HCT116 (cell line): ENCODE data around the gene TOPBP1. TPM values are rescaled to one million over a fixed set of nuclear protein-coding genes. Genes with fewer than 3 reads are reported as not detected.

Source experiments
- ATAC-seq: fragments of 200-7000 bp; cut with Tn5 transposase; 2 replicates; pipeline ENCODE4 v1.9.1; 2020; ENCODE audit warnings: mild to moderate bottlenecking, moderate library complexity
- BruUV-seq: library from RNA; stranded (reverse); fragments of 400-500 nt; replicated peaks from 2 replicates; lab custom pipeline; 2021; lab: Mats Ljungman, UMichigan
- CTCF ChIA-PET: fragments of 300-600 bp; sonication (Branson Sonifier 250); formaldehyde crosslinking; loops from one replicate; lab custom pipeline; 2021; ENCODE audit warnings: antibody characterized with exemption; lab: Charles Lee
- POLR2A ChIA-PET: fragments of 300-600, 350-600 bp; sonication (Branson Sonifier 250); formaldehyde crosslinking; loops from one replicate; lab custom pipeline; 2021; ENCODE audit warnings: antibody characterized with exemption; lab: Charles Lee
- RAD21 ChIA-PET, 2 experiments: fragments of 300-600 bp; sonication (Branson Sonifier 250); formaldehyde crosslinking; loops; one replicate each; lab custom pipeline; 2023; ENCODE audit warnings: low total read pairs in 2 of 2; ENCODE audit not compliant: uncharacterized antibody in 2 of 2, unreplicated experiment in 2 of 2, low non-redundant PET in 1 of 2; lab: Charles Lee
- DNase-seq: peaks from one replicate; pipeline ENCODE4 v3.0.0-alpha.2; 2010; ENCODE audit warnings: low read depth, low spot score
- H2AFZ ChIP-seq: fragments of 200-600 bp; shearing (Covaris generic), sonication (generic); 2 replicates; pipeline ENCODE4 v1.6.1; 2017; ENCODE audit warnings: low read depth, mixed run types, mixed read lengths, antibody characterized with exemption, low read length; ENCODE audit not compliant: poor library complexity, severe bottlenecking
- H3K27ac ChIP-seq: 2 replicates; pipeline ENCODE4 v1.5.1; 2012; ENCODE audit warnings: low read depth, low read length
- H3K27me3 ChIP-seq: fragments of 200-600 bp; sonication (generic); 2 replicates; pipeline ENCODE4 v1.6.1; 2016; ENCODE audit warnings: mixed run types, low read length, mixed read lengths; ENCODE audit not compliant: insufficient read depth
- H3K36me3 ChIP-seq, 2 experiments: fragments of 200-500 bp in 1 of 2; fragments of 200-600 bp in 1 of 2; sonication (Bioruptor generic) in 1 of 2; sonication (generic) in 1 of 2; 2 replicates each; pipeline versions ENCODE4 v1.5.1 to v1.6.1; 2014 to 2016; ENCODE audit warnings: low read length in 2 of 2, inconsistent platforms in 1 of 2, mixed read lengths in 1 of 2, mixed run types in 1 of 2; ENCODE audit not compliant: insufficient read depth in 2 of 2, control insufficient read depth in 1 of 2
- H3K4me1 ChIP-seq, 2 experiments: fragments of 200-600 bp in 1 of 2; sonication (generic) in 1 of 2; 2 replicates each; pipeline versions ENCODE4 v1.5.1 to v1.6.1; 2012 to 2017; ENCODE audit warnings: low read length in 2 of 2, inconsistent platforms in 1 of 2, mild to moderate bottlenecking in 1 of 2, mixed read lengths in 1 of 2, mixed run types in 1 of 2, moderate library complexity in 1 of 2; ENCODE audit not compliant: insufficient read depth in 2 of 2, control insufficient read depth in 1 of 2
- H3K4me2 ChIP-seq: fragments of 200-600 bp; sonication (generic); 2 replicates; pipeline ENCODE4 v1.6.1; 2017; ENCODE audit warnings: mixed run types, low read length, mixed read lengths
- H3K4me3 ChIP-seq, 2 experiments: fragments of 200-600 bp in 1 of 2; sonication (generic) in 1 of 2; replicated peaks in 1 of 2; 2 replicates each; pipeline ENCODE4 v1.5.1; 2011 to 2016; ENCODE audit warnings: low read length in 2 of 2, control low read depth in 1 of 2, low read depth in 1 of 2, mild to moderate bottlenecking in 1 of 2, mixed read lengths in 1 of 2, mixed run types in 1 of 2
- H3K79me2 ChIP-seq: fragments of 200-600 bp; sonication (generic); 2 replicates; pipeline ENCODE4 v1.6.1; 2017; ENCODE audit warnings: mild to moderate bottlenecking, mixed run types, low read length, moderate library complexity, mixed read lengths; ENCODE audit not compliant: insufficient read depth
- H3K9ac ChIP-seq: fragments of 200-600 bp; sonication (generic); 2 replicates; pipeline ENCODE4 v1.6.1; 2016; ENCODE audit warnings: low read length, mixed read lengths
- H3K9me2 ChIP-seq: fragments of 200-600 bp; sonication (generic), shearing (Covaris generic); 2 replicates; pipeline ENCODE4 v1.6.1; 2017; ENCODE audit warnings: mixed run types, mild to moderate bottlenecking, moderate library complexity; ENCODE audit not compliant: insufficient read depth
- H3K9me3 ChIP-seq, 2 experiments: fragments of 200-500 bp in 1 of 2; fragments of 200-600 bp in 1 of 2; sonication (Bioruptor generic) in 1 of 2; sonication (generic) in 1 of 2; 2 replicates each; pipeline ENCODE4 v1.6.1; 2014 to 2017; ENCODE audit warnings: low read length in 2 of 2, mixed read lengths in 2 of 2, inconsistent platforms in 1 of 2, low read depth in 1 of 2, mild to moderate bottlenecking in 1 of 2, mixed run types in 1 of 2, moderate library complexity in 1 of 2; ENCODE audit not compliant: control insufficient read depth in 1 of 2, insufficient read depth in 1 of 2
- H4K20me1 ChIP-seq: fragments of 200-600 bp; sonication (generic), shearing (Covaris generic); 2 replicates; pipeline ENCODE4 v1.6.1; 2017; ENCODE audit warnings: mixed run types, mild to moderate bottlenecking, moderate library complexity; ENCODE audit not compliant: insufficient read depth
- CEBPB ChIP-seq: IDR thresholded peaks from 2 replicates; pipeline ENCODE4 v1.6.1; 2012; ENCODE audit warnings: low read depth
- EGR1 ChIP-seq: IDR thresholded peaks from 2 replicates; pipeline ENCODE4 v1.6.1; 2012; ENCODE audit warnings: low read depth
- FOSL1 ChIP-seq: IDR thresholded peaks from 2 replicates; pipeline ENCODE4 v1.6.1; 2012; ENCODE audit warnings: low read depth
- POLR2A ChIP-seq: IDR thresholded peaks from 2 replicates; pipeline ENCODE4 v1.7.0; 2011; ENCODE audit warnings: borderline replicate concordance; ENCODE audit not compliant: insufficient read depth, insufficient read length; ENCODE audit errors: extremely low read depth
- RAD21 ChIP-seq: IDR thresholded peaks from 2 replicates; pipeline ENCODE4 v1.6.1; 2012; ENCODE audit warnings: low read depth, mild to moderate bottlenecking
- ZBTB33 ChIP-seq: IDR thresholded peaks from 2 replicates; pipeline ENCODE4 v1.6.1; 2011; ENCODE audit warnings: mild to moderate bottlenecking, low read length, moderate library complexity; ENCODE audit not compliant: insufficient replicate concordance; ENCODE audit errors: extremely low read depth
- intact Hi-C: fragments of 100-400 bp; cut with micrococcal nuclease; formaldehyde crosslinking; loops from 2 replicates; pipeline ENCODE4 v1.10.0; 2022
- total RNA-seq: library from RNA; stranded (reverse); gene quantifications from one replicate; pipeline ENCODE4 v1.2.1, GENCODE V29; 2021; ENCODE audit not compliant: unreplicated experiment

Gene TOPBP1
- total RNA-seq, 1 experiment from 2014 or later = 42.2 TPM

- POLR2A ChIA-PET = no interaction called here
- no peak for ATAC-seq
Observed at GRCh38 chr3:133711013-133711412, 49.3 kb upstream of the TOPBP1 start.

GRCh38 chr3:133709139-133709750 lies 47.5 kb upstream of the TOPBP1 start:
- Histone ChIP-seq H2AFZ (no peak overlapping the region), H3K4me3 (no peak overlapping the region), H3K27ac (no peak overlapping the region), H3K4me2 (no peak overlapping the region), H3K4me1 (no peaks in the 10 kb centered on the region), H3K27me3 (peaks cover 55% of the 10 kb centered on the region), H3K9me2 (no peaks in the 10 kb centered on the region), H3K79me2 (no peaks in the 10 kb centered on the region), H3K36me3 (no peaks in the 10 kb centered on the region), H3K9me3 (no peaks in the 10 kb centered on the region), H4K20me1 (no peaks in the 10 kb centered on the region), H3K9ac (no peak overlapping the region)
- ChIA-PET CTCF (no interaction called here), RAD21 (no interaction called here), POLR2A (no interaction called here)
- no peak for DNase-seq
- no TSS peak for BruUV-seq
- TF ChIP-seq CEBPB = no peak
- no peak for TF ChIP-seq EGR1
- no peak for TF ChIP-seq FOSL1
- TF ChIP-seq RAD21 = no peak
- intact Hi-C loops = no loop called here
- no peak for ATAC-seq

More at GRCh38 chr3:133711013-133711412, 49.3 kb upstream of the TOPBP1 start:
- no peak for DNase-seq
- H2AFZ ChIP-seq = no peak overlapping the region
- no peak overlapping the region for H3K9ac ChIP-seq
- BruUV-seq = no TSS peak
- TF ChIP-seq FOSL1 (no peak), POLR2A (no peak), ZBTB33 (no peak)
- H3K4me1 ChIP-seq = no peaks in the 10 kb centered on the region
- no peak overlapping the region for H3K4me2 ChIP-seq
- no peaks in the 10 kb centered on the region for H3K36me3 ChIP-seq
- RAD21 ChIA-PET = no interaction called here
- H3K27me3 ChIP-seq = peaks cover 57% of the 10 kb centered on the region
- H4K20me1 ChIP-seq = no peaks in the 10 kb centered on the region
- intact Hi-C loops = no loop called here
- H3K4me3 ChIP-seq = no peak overlapping the region
- CTCF ChIA-PET = no interaction called here
- no peaks in the 10 kb centered on the region for H3K9me3 ChIP-seq
- no peak overlapping the region for H3K27ac ChIP-seq
- H3K79me2 ChIP-seq = no peaks in the 10 kb centered on the region
- no peaks in the 10 kb centered on the region for H3K9me2 ChIP-seq
